ENCODE measurements around the gene FBRSL1. TPM values are rescaled to one million over a fixed set of nuclear protein-coding genes. Genes with fewer than 3 reads are reported as not detected.
A peak's percentile ranks its signal among the peaks of the same experiment; 100 is the strongest.

The FBRSL1 gene
- total RNA-seq, 2 experiments from 2014 or later: 38.8 to 41.7 TPM

DNA sequence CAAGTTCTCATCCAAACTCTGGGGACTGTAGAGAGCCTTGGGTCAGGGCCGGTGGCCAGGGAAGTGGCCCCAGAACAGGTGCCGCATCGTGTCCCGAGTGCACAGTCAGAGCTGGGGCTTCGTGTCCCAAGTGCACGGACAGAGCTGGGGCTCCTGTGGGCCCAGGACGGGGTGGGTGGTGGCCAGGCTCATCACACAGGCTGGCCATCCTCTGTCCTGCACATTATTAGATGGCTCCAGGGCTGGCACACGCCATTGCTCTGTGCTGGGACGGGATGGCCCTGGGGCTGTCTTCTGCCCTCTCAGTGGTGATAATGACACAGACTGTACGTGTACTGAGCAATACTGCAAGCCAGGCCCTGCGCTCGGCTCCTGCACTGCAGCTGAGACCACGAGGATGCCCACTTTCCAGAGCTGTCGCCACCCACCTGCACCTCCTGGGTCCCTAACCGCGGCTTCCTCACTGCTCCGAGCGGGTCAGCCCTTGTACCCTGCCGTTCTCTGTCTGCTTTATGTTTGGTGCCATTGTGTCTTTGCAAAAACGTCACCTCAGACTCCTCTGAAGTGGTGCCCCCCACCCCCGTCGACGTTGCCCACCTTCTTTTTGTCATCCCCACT lies 1.9 kb downstream of the FBRSL1 start:
- no peak for DNase-seq
- intact Hi-C loops (cut with micrococcal nuclease): loop anchor here (2.0 kb wide), 1 partner anchor 69 kb away; no protein-coding TSS in a partner anchor
- H3K36me3 Mint-ChIP-seq: no peaks in the 10 kb centered on the region
- ChIA-PET POLR2A (no interaction called here), CTCF (interaction anchor here (1.1 kb wide), 1 partner anchor 32 kb away, joined by 6 read pairs; no protein-coding TSS in a partner anchor)
- no peaks in the 10 kb centered on the region for H3K27me3 Mint-ChIP-seq
- H3K9me3 Mint-ChIP-seq: no peaks in the 10 kb centered on the region
- H3K4me3 Mint-ChIP-seq: peak overlapping the region; percentile 80
- H3K27ac Mint-ChIP-seq: no peak overlapping the region
- H3K4me1 Mint-ChIP-seq (ENCODE audit: low read depth): peaks cover 71% of the 10 kb centered on the region

DNA sequence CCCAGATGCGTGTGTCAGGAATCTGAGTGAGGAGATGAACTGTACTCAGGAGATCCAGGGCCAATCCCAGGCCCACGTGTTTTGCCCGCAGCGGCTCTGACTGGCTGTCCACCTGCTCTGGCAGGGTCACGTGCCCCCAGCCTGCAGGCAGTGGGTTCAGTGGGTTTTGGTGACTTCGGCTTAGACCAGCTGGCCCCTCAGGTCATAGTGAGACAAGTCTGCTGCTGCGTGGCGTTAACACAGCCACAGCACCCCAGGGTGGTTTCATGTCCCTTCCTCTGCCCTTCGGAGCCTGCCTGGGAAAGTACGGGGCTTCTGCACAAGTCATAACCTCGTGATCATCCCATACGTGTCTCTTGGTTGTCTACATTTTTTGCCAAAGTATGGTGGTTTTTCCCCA lies 2.6 kb downstream of the FBRSL1 start:
- Mint-ChIP-seq H3K4me3 (peak overlapping the region; percentile 80), H3K27ac (no peak overlapping the region), H3K9me3 (no peaks in the 10 kb centered on the region), H3K36me3 (no peaks in the 10 kb centered on the region), H3K27me3 (no peaks in the 10 kb centered on the region), H3K4me1 (ENCODE audit: low read depth) (peaks cover 74% of the 10 kb centered on the region)
- intact Hi-C loops (cut with micrococcal nuclease): no loop called here
- ChIA-PET CTCF (interaction anchor here (1.1 kb wide), 1 partner anchor 31 kb away, joined by 6 read pairs; no protein-coding TSS in a partner anchor), POLR2A (no interaction called here)
- DNase-seq: peak; percentile 40

DNA sequence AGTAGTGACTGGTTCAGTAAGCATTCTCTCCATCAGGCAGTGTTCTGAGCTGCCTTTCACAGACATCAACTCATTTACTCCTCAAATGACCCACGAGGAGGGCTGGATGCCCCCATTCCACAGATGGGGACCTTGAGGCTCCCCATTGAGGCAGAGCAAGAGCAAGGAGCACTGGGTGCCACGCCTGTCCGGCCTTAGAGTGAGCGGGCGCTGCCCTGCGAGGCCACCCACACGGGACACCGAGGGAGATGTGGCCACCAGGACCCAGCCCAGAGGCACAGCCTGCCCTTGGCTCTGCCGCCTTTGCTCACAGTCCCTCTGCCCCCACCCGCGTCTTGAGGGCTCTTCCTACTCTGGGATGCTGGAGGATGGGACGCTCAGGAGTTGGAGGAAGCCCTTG lies 3.0 kb downstream of the FBRSL1 start:
- intact Hi-C loops (cut with micrococcal nuclease): no loop called here

DNA sequence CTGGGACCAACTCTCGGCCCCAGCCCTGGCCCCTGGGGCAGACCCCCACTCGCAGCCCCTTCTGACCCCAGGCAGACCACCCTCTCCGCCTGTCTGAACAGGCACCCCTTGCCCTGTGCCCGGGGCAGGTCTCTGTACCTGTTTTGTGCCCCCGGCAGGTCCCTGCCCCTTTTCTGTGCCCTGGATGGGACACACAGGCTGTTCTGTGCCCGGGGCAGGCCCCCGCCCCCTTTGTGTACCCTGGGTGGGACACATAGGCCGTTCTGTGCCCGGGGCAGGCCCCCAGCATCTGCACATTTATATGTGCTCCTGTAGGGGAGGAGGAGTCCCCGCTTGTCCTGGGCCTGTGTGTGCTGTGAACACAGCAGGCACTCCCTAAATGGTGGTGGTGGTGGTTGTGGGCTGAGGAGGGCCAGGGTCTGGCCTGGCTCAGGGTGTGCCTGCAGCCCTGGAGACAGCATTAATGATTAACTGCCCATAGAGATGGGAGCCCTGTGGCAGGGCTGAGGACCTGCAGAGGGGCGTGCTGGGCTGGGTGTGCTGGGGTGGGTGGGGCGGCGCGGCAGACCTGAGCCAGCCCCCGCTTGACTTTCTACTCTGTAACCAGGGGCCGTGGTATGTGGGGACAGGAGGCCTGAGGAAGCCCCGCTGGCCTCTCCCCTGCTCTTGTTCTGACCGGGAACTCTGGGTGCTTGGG lies 3.7 kb downstream of the FBRSL1 start:
- H3K9me3 Mint-ChIP-seq: no peaks in the 10 kb centered on the region
- ChIA-PET CTCF (no interaction called here), POLR2A (no interaction called here)
- no peaks in the 10 kb centered on the region for H3K36me3 Mint-ChIP-seq
- H3K27ac Mint-ChIP-seq: no peak overlapping the region
- peaks cover 65% of the 10 kb centered on the region for H3K4me1 Mint-ChIP-seq (ENCODE audit: low read depth)
- H3K4me3 Mint-ChIP-seq: no peak overlapping the region
- H3K27me3 Mint-ChIP-seq: no peaks in the 10 kb centered on the region
- DNase-seq: no peak
- intact Hi-C loops (cut with micrococcal nuclease): no loop called here

More for the DNA sequence above, 3.0 kb downstream of the FBRSL1 start:
- ChIA-PET POLR2A (no interaction called here), CTCF (interaction anchor here (1.1 kb wide), 1 partner anchor 31 kb away, joined by 6 read pairs; no protein-coding TSS in a partner anchor)
- Mint-ChIP-seq H3K27ac (no peak overlapping the region), H3K4me1 (ENCODE audit: low read depth) (peaks cover 72% of the 10 kb centered on the region), H3K27me3 (no peaks in the 10 kb centered on the region), H3K9me3 (no peaks in the 10 kb centered on the region), H3K4me3 (no peak overlapping the region), H3K36me3 (no peaks in the 10 kb centered on the region)
- DNase-seq: no peak

DNA sequence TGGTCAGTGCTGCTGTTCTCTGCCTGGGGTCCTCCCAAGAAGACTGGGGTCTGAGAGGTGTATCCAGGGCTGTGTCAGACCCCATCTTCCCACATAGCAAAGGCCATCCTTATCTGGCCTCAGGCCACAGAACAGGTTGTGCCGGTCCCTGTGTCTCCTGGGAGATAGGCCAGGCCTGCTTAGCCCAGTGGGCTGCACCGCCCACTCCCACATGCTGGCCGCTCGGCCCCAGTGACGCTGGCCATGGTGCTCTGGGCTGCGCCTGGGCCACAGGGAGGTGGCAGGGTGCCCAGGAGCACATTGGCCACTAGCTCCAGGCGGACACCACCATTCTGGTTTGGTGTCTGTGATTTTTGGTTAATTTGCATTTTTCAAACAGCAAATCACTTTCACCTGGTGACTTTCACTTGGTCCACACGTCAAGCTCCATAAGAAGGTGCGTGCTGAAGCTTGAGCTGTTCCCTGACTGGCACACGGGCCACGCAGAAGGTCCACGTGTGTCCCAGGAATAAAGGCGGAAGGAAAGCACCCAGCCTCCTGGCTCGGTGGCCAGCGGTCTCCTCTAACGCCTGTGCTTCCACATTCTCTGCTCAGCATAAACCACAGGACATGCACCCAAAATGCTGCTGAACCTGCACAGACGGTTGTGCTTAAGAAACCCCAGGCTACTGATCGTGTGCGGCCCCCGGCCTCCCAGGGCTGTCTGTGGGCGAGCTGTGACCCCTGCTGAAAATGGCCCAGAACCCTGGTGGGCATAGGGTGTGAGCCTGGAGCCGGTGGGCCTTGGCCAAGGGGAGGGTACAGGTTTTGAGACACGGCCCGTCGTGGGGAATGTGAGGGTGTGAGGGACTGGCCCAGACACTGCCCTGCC lies 4.6 kb downstream of the FBRSL1 start:
- no peak for DNase-seq
- no peak overlapping the region for H3K4me3 Mint-ChIP-seq
- no peaks in the 10 kb centered on the region for H3K36me3 Mint-ChIP-seq
- CTCF ChIA-PET: no interaction called here
- intact Hi-C loops (cut with micrococcal nuclease): no loop called here
- no peaks in the 10 kb centered on the region for H3K27me3 Mint-ChIP-seq
- peaks cover 63% of the 10 kb centered on the region for H3K4me1 Mint-ChIP-seq (ENCODE audit: low read depth)
- POLR2A ChIA-PET: no interaction called here
- H3K27ac Mint-ChIP-seq: no peak overlapping the region
- H3K9me3 Mint-ChIP-seq: no peaks in the 10 kb centered on the region

DNA sequence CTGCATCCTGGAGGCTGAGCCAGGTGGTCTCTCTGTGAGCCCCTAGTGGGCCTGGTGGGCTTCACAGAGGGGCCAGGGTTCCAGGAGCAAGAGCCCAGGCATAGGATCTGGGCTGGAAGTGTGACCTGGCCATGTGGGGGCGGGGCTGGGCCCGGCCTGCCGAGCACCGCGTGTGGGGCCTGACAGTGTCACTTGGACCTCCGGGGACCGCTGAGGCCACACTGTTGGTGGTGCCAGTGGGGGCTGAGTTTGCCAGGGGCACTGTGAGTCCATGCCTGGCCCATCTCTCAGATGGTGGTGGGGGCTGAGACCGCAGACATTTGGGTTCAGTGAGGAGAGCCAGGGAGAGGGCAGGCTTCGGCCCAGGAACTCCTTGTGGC lies 5.2 kb downstream of the FBRSL1 start:
- no peak overlapping the region for H3K4me3 Mint-ChIP-seq
- no peaks in the 10 kb centered on the region for H3K9me3 Mint-ChIP-seq
- DNase-seq: no peak
- no peaks in the 10 kb centered on the region for H3K36me3 Mint-ChIP-seq
- ChIA-PET CTCF (no interaction called here), POLR2A (no interaction called here)
- no peaks in the 10 kb centered on the region for H3K27me3 Mint-ChIP-seq
- H3K27ac Mint-ChIP-seq: no peak overlapping the region
- intact Hi-C loops (cut with micrococcal nuclease): no loop called here
- H3K4me1 Mint-ChIP-seq (ENCODE audit: low read depth): peaks cover 65% of the 10 kb centered on the region

DNA sequence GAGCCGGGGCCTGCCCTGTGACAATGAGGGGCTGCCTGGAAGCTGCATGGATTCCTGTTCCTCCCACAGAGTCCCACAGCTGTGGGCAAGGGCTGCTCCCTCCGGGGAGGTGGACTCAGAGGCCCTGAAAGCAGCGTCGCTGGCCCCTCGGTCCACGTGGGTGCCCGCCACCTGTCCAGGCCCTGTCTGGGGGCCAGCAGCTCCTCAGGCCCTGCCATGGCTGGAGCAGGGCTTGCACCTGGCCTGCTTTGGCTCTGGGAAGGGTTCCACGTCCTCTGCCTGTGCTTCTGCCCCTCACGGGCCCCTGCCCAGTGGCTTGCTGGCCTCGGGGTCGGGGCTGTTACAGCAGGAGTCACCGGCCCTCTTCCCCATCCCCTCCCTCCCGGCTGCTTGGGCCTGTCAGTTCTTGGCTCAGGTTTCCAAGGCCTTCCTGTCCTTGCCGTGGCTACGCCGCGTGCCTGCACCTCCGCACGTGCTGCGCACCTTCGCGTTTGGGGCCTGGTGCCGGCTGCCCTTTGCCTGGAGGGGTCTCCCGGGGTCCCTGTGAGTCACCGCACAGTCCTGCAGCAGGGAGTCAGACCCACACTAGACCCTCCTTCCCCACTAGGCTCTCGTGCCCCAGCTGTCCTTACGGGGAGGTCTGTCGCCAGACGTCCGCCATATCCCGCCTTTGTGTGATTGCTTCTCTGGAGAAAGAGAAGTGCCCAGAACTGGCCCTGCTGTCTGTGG lies 5.8 kb downstream of the FBRSL1 start:
- no peak overlapping the region for H3K27ac Mint-ChIP-seq
- no peak for DNase-seq
- no peaks in the 10 kb centered on the region for H3K27me3 Mint-ChIP-seq
- intact Hi-C loops (cut with micrococcal nuclease): no loop called here
- CTCF ChIA-PET: no interaction called here
- H3K36me3 Mint-ChIP-seq: no peaks in the 10 kb centered on the region
- H3K4me3 Mint-ChIP-seq: no peak overlapping the region
- peaks cover 71% of the 10 kb centered on the region for H3K4me1 Mint-ChIP-seq (ENCODE audit: low read depth)
- POLR2A ChIA-PET: no interaction called here
- no peaks in the 10 kb centered on the region for H3K9me3 Mint-ChIP-seq

DNA sequence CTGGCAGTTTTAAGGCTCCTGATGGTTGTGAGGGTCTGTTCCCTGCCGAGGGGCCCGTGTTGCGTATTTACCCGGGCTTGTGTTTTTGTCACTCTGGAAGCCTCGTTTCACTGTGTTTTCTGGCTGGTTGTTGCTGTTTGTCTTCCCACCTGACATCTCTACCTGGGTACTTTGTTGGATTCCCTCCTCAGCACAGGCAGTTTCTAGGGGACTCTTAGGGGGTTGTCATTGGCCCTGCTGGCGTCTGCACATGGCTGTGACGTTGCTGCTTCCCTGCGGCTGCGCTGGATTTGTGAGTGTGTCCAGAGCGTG lies 6.4 kb downstream of the FBRSL1 start:
- CTCF ChIA-PET: no interaction called here
- intact Hi-C loops (cut with micrococcal nuclease): no loop called here
- Mint-ChIP-seq H3K27ac (no peak overlapping the region), H3K4me1 (ENCODE audit: low read depth) (peaks cover 68% of the 10 kb centered on the region), H3K4me3 (no peak overlapping the region), H3K36me3 (no peaks in the 10 kb centered on the region), H3K9me3 (no peaks in the 10 kb centered on the region), H3K27me3 (no peaks in the 10 kb centered on the region)
- POLR2A ChIA-PET: no interaction called here
- no peak for DNase-seq

DNA sequence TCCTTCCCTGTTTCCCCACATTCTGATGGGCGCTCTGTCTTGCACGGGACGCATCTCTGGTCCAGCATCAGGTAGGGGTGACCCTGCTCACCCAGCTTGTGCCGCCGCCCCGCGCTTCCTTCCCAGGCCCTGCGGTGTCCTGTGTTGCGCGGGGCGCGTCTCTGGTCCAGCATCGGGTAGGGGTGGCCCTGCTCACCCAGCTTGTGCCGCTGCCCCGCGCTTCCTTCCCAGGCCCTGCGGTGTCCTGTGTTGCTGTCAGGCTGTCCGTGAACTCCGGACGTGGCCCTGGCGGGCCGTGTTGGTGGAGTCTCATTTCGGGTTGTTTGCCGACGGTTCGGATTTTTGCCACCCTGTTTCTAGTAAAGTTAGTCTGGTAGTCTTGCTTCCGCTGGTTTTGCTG lies 6.8 kb downstream of the FBRSL1 start:
- no peak for DNase-seq
- H3K4me1 Mint-ChIP-seq (ENCODE audit: low read depth): peaks cover 64% of the 10 kb centered on the region
- POLR2A ChIA-PET: no interaction called here

DNA sequence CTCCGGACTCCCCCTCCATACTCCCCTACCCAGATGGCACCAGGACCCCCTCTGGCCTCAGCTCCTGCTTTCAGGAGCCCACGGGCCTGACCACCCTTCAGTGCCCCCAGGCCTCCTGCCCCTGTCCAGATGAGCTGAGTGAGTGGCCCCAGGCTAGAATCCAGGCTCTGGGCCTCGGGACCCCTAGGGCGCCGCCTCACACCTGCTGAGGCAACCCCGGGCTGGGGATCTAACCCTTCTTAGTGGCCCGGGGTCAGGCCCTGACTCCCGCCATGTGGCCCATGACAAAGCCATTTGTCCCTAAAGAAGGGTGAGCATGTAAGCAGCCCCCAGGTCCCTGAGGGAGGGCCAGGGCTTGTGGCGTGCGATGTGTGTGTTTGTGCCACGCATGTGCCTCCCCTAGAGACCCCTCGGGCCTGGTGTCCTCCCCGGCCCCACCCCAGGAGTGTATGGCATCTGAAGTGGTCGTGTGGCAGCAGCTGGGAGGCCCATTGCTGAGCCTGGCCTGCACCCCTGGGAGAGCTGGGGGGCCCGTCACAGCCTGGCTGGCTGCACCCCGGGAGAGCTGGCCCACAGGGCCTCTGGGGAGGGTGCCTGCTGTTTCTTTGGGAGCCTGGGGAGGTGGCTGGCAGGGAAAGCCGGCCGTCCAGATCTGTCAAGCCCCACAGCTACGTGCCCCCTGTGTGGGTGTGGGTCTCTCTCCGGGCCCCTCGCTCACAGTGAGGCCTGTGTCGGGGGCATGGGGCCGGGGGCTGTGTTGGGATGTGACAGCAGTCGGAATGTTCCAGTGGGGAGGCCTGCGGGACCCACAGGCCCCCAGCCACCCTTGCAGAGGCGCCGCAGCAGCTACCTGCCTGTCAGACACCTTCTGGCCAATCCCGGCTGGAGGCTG lies 7.8 kb downstream of the FBRSL1 start:
- H3K27ac Mint-ChIP-seq: no peak overlapping the region
- H3K4me3 Mint-ChIP-seq: no peak overlapping the region
- H3K9me3 Mint-ChIP-seq: no peaks in the 10 kb centered on the region
- POLR2A ChIA-PET: no interaction called here
- no peaks in the 10 kb centered on the region for H3K27me3 Mint-ChIP-seq
- H3K4me1 Mint-ChIP-seq (ENCODE audit: low read depth): peaks cover 60% of the 10 kb centered on the region
- intact Hi-C loops (cut with micrococcal nuclease): no loop called here
- no peak for DNase-seq
- no peaks in the 10 kb centered on the region for H3K36me3 Mint-ChIP-seq
- CTCF ChIA-PET: interaction anchor here (1.4 to 1.8 kb wide), 2 partner anchors 26 to 344 kb away, joined by 4 to 5 read pairs; no protein-coding TSS in a partner anchor

More for the DNA sequence above, 6.8 kb downstream of the FBRSL1 start:
- Mint-ChIP-seq H3K27me3 (no peaks in the 10 kb centered on the region), H3K27ac (no peak overlapping the region), H3K4me3 (no peak overlapping the region), H3K36me3 (no peaks in the 10 kb centered on the region), H3K9me3 (no peaks in the 10 kb centered on the region)
- intact Hi-C loops (cut with micrococcal nuclease): no loop called here
- CTCF ChIA-PET: no interaction called here

DNA sequence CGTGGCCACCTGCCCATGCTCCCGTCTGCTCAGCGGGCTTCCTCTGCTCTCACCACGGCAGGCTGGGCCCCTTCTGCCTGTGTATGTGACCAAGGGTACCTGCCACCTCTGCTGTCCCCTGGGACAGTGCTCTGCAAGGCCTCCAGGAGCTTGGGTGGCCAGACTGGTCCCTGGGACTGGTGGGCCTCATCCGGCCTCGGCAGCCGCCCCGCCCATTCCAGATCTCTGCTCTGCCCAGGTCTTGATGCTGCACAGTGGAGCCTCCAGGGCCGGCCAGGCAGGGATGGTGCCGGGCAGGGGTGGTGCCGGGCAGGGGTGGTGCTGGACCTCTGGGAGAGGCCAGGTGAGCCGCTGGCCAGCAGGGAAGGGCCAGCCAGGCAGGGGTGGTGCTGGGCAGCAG lies 9.0 kb downstream of the FBRSL1 start:
- Mint-ChIP-seq H3K4me3 (no peak overlapping the region), H3K36me3 (no peaks in the 10 kb centered on the region), H3K4me1 (ENCODE audit: low read depth) (peaks cover 55% of the 10 kb centered on the region), H3K9me3 (no peaks in the 10 kb centered on the region), H3K27ac (no peak overlapping the region), H3K27me3 (no peaks in the 10 kb centered on the region)
- ChIA-PET CTCF (interaction anchor here (1.4 to 1.8 kb wide), 2 partner anchors 25 to 345 kb away, joined by 4 to 5 read pairs; no protein-coding TSS in a partner anchor), POLR2A (no interaction called here)
- no peak for DNase-seq
- intact Hi-C loops (cut with micrococcal nuclease): no loop called here
